ENCODE results near the gene BPIFB1. TPM values are rescaled to one million over a fixed set of nuclear protein-coding genes. Genes with fewer than 3 reads are reported as not detected.

Gene BPIFB1
- total RNA-seq, 1 experiment from 2014 or later, result not detected

DNA sequence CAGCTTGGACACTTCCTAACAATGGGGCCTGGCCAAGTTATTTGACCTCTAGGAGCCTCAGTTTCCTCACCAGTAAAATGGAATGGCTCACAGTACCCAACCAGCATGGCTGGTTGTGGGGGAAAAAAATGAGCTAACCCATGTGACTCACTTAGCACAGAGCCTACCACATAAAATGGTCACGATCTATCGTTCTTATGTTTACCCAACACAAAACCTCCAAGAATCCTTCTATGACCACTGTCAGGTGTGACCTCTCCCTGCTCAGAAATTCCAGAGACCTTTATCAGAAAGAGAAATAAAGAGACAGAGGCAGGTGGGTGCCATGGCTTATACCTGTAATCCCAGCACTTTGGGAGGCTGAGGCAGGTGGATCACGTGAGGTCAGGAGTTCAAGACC lies 39.4 kb downstream of the BPIFB1 start:
- Mint-ChIP-seq H3K4me1 (no peaks in the 10 kb centered on the region), H3K9me3 (no peaks in the 10 kb centered on the region), H3K27me3 (ENCODE audit: low read depth) (no peaks in the 10 kb centered on the region), H3K4me3 (no peak overlapping the region), H3K27ac (no peak overlapping the region), H3K36me3 (no peaks in the 10 kb centered on the region)
- CTCF ChIA-PET, result no interaction called here
- no peak for ATAC-seq
- POLR2A ChIA-PET, result no interaction called here
- no peak for TF ChIP-seq ZNF219 (CRISPR knock-in tag; IDR thresholded peaks at IDR 0.05; ENCODE audit: borderline replicate concordance)
- TF ChIP-seq JUN (CRISPR knock-in tag; IDR thresholded peaks at IDR 0.05), result no peak
- TF ChIP-seq, protein P1, sequence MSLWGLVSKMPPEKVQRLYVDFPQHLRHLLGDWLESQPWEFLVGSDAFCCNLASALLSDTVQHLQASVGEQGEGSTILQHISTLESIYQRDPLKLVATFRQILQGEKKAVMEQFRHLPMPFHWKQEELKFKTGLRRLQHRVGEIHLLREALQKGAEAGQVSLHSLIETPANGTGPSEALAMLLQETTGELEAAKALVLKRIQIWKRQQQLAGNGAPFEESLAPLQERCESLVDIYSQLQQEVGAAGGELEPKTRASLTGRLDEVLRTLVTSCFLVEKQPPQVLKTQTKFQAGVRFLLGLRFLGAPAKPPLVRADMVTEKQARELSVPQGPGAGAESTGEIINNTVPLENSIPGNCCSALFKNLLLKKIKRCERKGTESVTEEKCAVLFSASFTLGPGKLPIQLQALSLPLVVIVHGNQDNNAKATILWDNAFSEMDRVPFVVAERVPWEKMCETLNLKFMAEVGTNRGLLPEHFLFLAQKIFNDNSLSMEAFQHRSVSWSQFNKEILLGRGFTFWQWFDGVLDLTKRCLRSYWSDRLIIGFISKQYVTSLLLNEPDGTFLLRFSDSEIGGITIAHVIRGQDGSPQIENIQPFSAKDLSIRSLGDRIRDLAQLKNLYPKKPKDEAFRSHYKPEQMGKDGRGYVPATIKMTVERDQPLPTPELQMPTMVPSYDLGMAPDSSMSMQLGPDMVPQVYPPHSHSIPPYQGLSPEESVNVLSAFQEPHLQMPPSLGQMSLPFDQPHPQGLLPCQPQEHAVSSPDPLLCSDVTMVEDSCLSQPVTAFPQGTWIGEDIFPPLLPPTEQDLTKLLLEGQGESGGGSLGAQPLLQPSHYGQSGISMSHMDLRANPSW (CRISPR knock-in tag; conservative IDR thresholded peaks at IDR 0.05; ENCODE audit: low read depth), result no peak
- TF ChIP-seq, protein P2, sequence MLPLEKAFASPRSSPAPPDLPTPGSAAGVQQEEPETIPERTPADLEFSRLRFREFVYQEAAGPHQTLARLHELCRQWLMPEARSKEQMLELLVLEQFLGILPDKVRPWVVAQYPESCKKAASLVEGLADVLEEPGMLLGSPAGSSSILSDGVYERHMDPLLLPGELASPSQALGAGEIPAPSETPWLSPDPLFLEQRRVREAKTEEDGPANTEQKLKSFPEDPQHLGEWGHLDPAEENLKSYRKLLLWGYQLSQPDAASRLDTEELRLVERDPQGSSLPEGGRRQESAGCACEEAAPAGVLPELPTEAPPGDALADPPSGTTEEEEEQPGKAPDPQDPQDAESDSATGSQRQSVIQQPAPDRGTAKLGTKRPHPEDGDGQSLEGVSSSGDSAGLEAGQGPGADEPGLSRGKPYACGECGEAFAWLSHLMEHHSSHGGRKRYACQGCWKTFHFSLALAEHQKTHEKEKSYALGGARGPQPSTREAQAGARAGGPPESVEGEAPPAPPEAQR (CRISPR knock-in tag; IDR thresholded peaks at IDR 0.05), result no peak
- no peak for TF ChIP-seq TEAD4 (CRISPR knock-in tag; IDR thresholded peaks at IDR 0.05)
- TF ChIP-seq NR1H2 (CRISPR knock-in tag; IDR thresholded peaks at IDR 0.05), result no peak
- TF ChIP-seq, protein P3, sequence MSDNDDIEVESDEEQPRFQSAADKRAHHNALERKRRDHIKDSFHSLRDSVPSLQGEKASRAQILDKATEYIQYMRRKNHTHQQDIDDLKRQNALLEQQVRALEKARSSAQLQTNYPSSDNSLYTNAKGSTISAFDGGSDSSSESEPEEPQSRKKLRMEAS (CRISPR knock-in tag; IDR thresholded peaks at IDR 0.05), result no peak
- no peak for TF ChIP-seq FOXJ3 (CRISPR knock-in tag; IDR thresholded peaks at IDR 0.05; ENCODE audit: borderline replicate concordance)
- no peak for TF ChIP-seq ZNF232 (CRISPR knock-in tag; IDR thresholded peaks at IDR 0.05)
- TF ChIP-seq SP1 (CRISPR knock-in tag; conservative IDR thresholded peaks at IDR 0.05), result no peak
- TF ChIP-seq, protein P4, sequence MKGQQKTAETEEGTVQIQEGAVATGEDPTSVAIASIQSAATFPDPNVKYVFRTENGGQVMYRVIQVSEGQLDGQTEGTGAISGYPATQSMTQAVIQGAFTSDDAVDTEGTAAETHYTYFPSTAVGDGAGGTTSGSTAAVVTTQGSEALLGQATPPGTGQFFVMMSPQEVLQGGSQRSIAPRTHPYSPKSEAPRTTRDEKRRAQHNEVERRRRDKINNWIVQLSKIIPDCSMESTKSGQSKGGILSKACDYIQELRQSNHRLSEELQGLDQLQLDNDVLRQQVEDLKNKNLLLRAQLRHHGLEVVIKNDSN (CRISPR knock-in tag; IDR thresholded peaks at IDR 0.05), result no peak
- no peak for TF ChIP-seq IRF2 (CRISPR knock-in tag; IDR thresholded peaks at IDR 0.05; ENCODE audit: borderline replicate concordance, low read depth)
- TF ChIP-seq, protein P5, sequence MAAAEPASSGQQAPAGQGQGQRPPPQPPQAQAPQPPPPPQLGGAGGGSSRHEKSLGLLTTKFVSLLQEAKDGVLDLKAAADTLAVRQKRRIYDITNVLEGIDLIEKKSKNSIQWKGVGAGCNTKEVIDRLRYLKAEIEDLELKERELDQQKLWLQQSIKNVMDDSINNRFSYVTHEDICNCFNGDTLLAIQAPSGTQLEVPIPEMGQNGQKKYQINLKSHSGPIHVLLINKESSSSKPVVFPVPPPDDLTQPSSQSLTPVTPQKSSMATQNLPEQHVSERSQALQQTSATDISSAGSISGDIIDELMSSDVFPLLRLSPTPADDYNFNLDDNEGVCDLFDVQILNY (CRISPR knock-in tag; IDR thresholded peaks at IDR 0.05), result no peak
- DNase-seq (ENCODE audit: low spot score), result no peak

DNA sequence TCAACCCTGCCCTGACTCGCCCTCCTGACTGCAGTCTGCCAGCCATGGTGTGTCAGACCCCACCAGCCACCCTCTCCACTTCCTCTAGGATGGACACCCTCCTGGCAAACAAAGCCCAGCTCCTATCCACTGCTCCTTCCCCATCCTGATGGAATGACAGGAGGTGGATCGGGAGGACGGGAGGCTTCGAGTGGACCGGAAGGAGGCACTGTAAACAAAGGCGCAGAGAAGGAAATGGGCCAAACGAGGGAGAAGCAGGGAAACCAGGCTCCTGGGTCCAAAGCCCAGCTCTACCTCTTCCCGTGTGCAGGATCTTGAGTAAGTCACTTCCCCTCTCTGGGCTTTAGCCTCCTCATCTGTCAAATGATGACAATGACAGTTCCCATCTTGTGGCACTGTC lies 40.2 kb downstream of the BPIFB1 start:
- ATAC-seq (no peak), DNase-seq (ENCODE audit: low spot score) (no peak)
- Mint-ChIP-seq H3K4me3 (no peak overlapping the region), H3K27me3 (ENCODE audit: low read depth) (no peaks in the 10 kb centered on the region), H3K27ac (no peak overlapping the region), H3K4me1 (no peaks in the 10 kb centered on the region), H3K9me3 (no peaks in the 10 kb centered on the region), H3K36me3 (no peaks in the 10 kb centered on the region)
- ChIA-PET POLR2A (no interaction called here), CTCF (no interaction called here)
- TF ChIP-seq ZBTB21 (CRISPR knock-in tag; IDR thresholded peaks at IDR 0.05; ENCODE audit: borderline replicate concordance), result no peak
- no peak for TF ChIP-seq JAZF1 (CRISPR knock-in tag; IDR thresholded peaks at IDR 0.05)
- no peak for TF ChIP-seq HMGA2 (CRISPR knock-in tag; IDR thresholded peaks at IDR 0.05)
- no peak for TF ChIP-seq NFE2L1 (CRISPR knock-in tag; IDR thresholded peaks at IDR 0.05)
- no peak for TF ChIP-seq NFYB (CRISPR knock-in tag; conservative IDR thresholded peaks at IDR 0.05; ENCODE audit: low read depth)
- TF ChIP-seq, protein P2 (CRISPR knock-in tag; IDR thresholded peaks at IDR 0.05), result no peak
- TF ChIP-seq NFATC4 (CRISPR knock-in tag; IDR thresholded peaks at IDR 0.05), result no peak
- TF ChIP-seq, protein P6, sequence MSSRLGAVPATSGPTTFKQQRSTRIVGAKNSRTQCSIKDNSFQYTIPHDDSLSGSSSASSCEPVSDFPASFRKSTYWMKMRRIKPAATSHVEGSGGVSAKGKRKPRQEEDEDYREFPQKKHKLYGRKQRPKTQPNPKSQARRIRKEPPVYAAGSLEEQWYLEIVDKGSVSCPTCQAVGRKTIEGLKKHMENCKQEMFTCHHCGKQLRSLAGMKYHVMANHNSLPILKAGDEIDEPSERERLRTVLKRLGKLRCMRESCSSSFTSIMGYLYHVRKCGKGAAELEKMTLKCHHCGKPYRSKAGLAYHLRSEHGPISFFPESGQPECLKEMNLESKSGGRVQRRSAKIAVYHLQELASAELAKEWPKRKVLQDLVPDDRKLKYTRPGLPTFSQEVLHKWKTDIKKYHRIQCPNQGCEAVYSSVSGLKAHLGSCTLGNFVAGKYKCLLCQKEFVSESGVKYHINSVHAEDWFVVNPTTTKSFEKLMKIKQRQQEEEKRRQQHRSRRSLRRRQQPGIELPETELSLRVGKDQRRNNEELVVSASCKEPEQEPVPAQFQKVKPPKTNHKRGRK (CRISPR knock-in tag; IDR thresholded peaks at IDR 0.05; ENCODE audit: borderline replicate concordance), result no peak
